AG09309 (cell line): ENCODE results near the gene TMEM256.

Experiments
- DNase-seq: peaks from one replicate; pipeline ENCODE4 v3.0.0-alpha.2; 2010; ENCODE audit warnings: low read depth
- H3K4me3 ChIP-seq: 2 replicates; pipeline ENCODE4 v1.5.1; 2011; ENCODE audit warnings: mild to moderate bottlenecking, low read depth, low read length, moderate library complexity; ENCODE audit not compliant: control insufficient read depth
- TF ChIP-seq, protein P1 (sequence below): IDR thresholded peaks from 2 replicates; pipeline ENCODE4 v1.5.1; 2011; ENCODE audit warnings: mild to moderate bottlenecking, low read depth, low read length, inconsistent platforms; ENCODE audit not compliant: insufficient read depth, control insufficient read depth; ENCODE audit errors: missing control alignments

The TMEM256 gene

GRCh38 chr17:7428557-7428956 is 24.7 kb upstream of the TMEM256 start, which contains the start of gene SPEM3:
SPEM3 (plus strand) TSS chr17:7428857; CDS start chr17:7428903, 46 bp downstream.
- no peak within 1 kb of the TSS for H3K4me3 ChIP-seq
- no peak for DNase-seq
- TF ChIP-seq, protein P1, sequence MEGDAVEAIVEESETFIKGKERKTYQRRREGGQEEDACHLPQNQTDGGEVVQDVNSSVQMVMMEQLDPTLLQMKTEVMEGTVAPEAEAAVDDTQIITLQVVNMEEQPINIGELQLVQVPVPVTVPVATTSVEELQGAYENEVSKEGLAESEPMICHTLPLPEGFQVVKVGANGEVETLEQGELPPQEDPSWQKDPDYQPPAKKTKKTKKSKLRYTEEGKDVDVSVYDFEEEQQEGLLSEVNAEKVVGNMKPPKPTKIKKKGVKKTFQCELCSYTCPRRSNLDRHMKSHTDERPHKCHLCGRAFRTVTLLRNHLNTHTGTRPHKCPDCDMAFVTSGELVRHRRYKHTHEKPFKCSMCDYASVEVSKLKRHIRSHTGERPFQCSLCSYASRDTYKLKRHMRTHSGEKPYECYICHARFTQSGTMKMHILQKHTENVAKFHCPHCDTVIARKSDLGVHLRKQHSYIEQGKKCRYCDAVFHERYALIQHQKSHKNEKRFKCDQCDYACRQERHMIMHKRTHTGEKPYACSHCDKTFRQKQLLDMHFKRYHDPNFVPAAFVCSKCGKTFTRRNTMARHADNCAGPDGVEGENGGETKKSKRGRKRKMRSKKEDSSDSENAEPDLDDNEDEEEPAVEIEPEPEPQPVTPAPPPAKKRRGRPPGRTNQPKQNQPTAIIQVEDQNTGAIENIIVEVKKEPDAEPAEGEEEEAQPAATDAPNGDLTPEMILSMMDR, result no peak

DNA sequence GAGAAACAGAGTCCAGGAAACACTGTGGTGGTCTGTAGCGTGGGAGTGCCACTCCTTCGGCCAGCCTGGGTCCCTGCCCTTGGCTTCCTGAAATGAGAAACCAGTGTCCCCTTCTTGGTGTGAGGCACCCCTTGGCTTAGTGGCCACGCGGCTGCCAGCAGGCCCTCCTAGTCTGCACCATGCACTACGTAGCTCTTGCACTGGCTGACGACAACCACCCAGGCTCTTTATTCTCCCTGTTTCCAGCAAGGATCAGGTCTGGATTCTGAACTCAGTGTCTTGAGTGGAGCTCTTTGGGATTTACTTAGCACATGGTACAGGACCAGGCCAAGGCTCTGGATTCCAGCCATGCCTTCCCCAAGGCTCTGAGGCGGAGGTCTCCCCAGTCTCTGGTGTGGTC is 23.7 kb upstream of the TMEM256 start:
- TF ChIP-seq, protein P1, result no peak
- no peak overlapping the region for H3K4me3 ChIP-seq
- no peak for DNase-seq

DNA sequence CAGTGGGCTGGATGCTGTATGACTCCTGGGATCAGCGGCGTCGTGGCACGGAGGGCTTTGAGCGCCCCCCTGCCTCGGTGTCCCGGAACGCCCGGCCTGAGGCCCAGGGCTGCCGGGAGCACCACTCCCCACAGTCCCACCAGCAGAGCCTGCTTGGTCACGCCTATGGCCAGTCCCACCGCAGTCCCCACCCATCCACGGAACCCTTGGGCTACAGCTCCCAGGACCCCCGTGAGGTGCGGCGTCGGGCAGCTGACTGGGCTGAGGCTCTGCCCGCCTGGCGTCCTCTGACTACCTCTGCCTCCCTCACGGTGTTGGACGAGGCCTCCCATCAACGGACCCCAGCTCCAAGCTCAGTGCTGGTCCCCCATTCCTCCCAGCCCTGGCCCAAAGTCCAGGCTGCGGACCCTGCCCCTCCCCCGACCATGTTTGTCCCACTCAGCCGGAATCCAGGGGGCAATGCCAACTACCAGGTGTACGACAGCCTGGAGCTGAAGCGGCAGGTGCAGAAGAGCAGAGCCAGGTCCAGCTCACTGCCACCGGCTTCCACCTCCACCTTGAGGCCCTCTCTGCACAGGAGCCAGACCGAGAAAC is 23.1 kb upstream of the TMEM256 start:
- no peak overlapping the region for H3K4me3 ChIP-seq
- TF ChIP-seq, protein P1, result no peak
- DNase-seq, result no peak

DNA sequence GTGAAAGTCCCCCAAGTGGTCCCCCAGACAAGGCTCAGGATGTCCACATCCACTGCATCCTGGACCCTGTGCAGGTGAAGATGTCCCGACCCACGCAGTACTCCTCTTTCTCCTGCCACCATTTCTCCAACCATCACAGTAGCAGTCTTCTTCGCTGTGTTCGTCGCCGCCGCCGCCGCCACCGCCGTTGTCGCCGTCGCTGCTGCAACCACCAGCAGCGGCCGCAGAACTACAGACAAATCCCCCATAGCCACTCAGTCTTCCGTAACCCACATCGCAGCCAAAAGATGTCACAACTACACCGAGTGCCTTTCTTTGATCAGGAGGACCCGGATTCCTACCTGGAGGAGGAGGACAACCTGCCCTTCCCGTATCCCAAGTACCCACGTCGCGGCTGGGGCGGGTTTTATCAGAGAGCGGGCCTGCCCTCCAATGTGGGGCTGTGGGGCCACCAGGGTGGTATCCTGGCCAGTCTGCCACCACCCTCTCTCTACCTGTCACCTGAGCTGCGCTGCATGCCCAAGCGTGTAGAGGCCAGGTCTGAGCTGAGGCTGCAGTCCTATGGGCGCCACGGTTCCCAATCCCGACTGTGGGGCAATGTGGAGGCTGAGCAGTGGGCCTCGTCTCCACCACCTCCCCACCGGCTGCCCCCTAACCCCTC is 22.4 kb upstream of the TMEM256 start:
- H3K4me3 ChIP-seq, result no peak overlapping the region
- DNase-seq, result no peak
- TF ChIP-seq, protein P1, result no peak

GRCh38 chr17:7425756-7426155 is 21.9 kb upstream of the TMEM256 start:
- no peak for DNase-seq
- H3K4me3 ChIP-seq, result no peak overlapping the region
- TF ChIP-seq, protein P1, result no peak

DNA sequence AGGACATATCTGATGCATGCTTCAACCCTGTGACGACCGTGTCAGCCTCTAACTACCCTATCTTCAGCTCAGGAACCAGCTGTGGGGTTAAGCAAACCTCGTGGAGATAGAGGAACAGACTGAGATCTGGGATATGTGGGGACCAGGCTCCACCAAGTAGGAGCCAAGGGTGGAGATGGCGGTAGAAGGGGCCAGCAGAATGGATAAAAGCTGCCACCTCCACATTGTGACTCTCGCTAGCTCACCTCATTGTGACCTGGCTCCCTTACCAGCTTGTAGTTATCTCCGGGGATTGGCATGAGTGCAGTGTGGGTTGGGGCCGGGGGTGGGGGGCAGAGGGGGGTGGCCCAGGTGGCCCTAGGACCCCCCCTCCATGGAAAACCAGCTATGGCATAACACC is 21.4 kb upstream of the TMEM256 start, which contains the start of gene SPEM2:
Gene SPEM2 (plus strand): TSS at position 301 of the 400 bp plus-strand sequence. CDS start 73 bp downstream, at position 374.
- H3K4me3 ChIP-seq, result no peak within 1 kb of the TSS
- TF ChIP-seq, protein P1, result no peak
- no peak for DNase-seq
